HCT116 (cell line): Measurements from ENCODE around the gene PDHX. TPM values are rescaled to one million over a fixed set of nuclear protein-coding genes. Genes with fewer than 3 reads are reported as not detected.

Source experiments
- ATAC-seq: fragments of 200-7000 bp; cut with Tn5 transposase; 2 replicates; pipeline ENCODE4 v1.9.1; 2020; ENCODE audit warnings: mild to moderate bottlenecking, moderate library complexity
- BruUV-seq: library from RNA; stranded (reverse); fragments of 400-500 nt; replicated peaks from 2 replicates; lab custom pipeline; 2021; lab: Mats Ljungman, UMichigan
- CTCF ChIA-PET: fragments of 300-600 bp; sonication (Branson Sonifier 250); formaldehyde crosslinking; loops from one replicate; lab custom pipeline; 2021; ENCODE audit warnings: antibody characterized with exemption; lab: Charles Lee
- POLR2A ChIA-PET: fragments of 300-600, 350-600 bp; sonication (Branson Sonifier 250); formaldehyde crosslinking; loops from one replicate; lab custom pipeline; 2021; ENCODE audit warnings: antibody characterized with exemption; lab: Charles Lee
- RAD21 ChIA-PET, 2 experiments: fragments of 300-600 bp; sonication (Branson Sonifier 250); formaldehyde crosslinking; loops; one replicate each; lab custom pipeline; 2023; ENCODE audit warnings: low total read pairs in 2 of 2; ENCODE audit not compliant: uncharacterized antibody in 2 of 2, unreplicated experiment in 2 of 2, low non-redundant PET in 1 of 2; lab: Charles Lee
- DNase-seq: peaks from one replicate; pipeline ENCODE4 v3.0.0-alpha.2; 2010; ENCODE audit warnings: low read depth, low spot score
- H2AFZ ChIP-seq: fragments of 200-600 bp; shearing (Covaris generic), sonication (generic); 2 replicates; pipeline ENCODE4 v1.6.1; 2017; ENCODE audit warnings: low read depth, mixed run types, mixed read lengths, antibody characterized with exemption, low read length; ENCODE audit not compliant: poor library complexity, severe bottlenecking
- H3K27ac ChIP-seq: 2 replicates; pipeline ENCODE4 v1.5.1; 2012; ENCODE audit warnings: low read depth, low read length
- H3K27me3 ChIP-seq: fragments of 200-600 bp; sonication (generic); 2 replicates; pipeline ENCODE4 v1.6.1; 2016; ENCODE audit warnings: mixed run types, low read length, mixed read lengths; ENCODE audit not compliant: insufficient read depth
- H3K36me3 ChIP-seq, 2 experiments: fragments of 200-500 bp in 1 of 2; fragments of 200-600 bp in 1 of 2; sonication (Bioruptor generic) in 1 of 2; sonication (generic) in 1 of 2; 2 replicates each; pipeline versions ENCODE4 v1.5.1 to v1.6.1; 2014 to 2016; ENCODE audit warnings: low read length in 2 of 2, inconsistent platforms in 1 of 2, mixed read lengths in 1 of 2, mixed run types in 1 of 2; ENCODE audit not compliant: insufficient read depth in 2 of 2, control insufficient read depth in 1 of 2
- H3K4me1 ChIP-seq, 2 experiments: fragments of 200-600 bp in 1 of 2; sonication (generic) in 1 of 2; 2 replicates each; pipeline versions ENCODE4 v1.5.1 to v1.6.1; 2012 to 2017; ENCODE audit warnings: low read length in 2 of 2, inconsistent platforms in 1 of 2, mild to moderate bottlenecking in 1 of 2, mixed read lengths in 1 of 2, mixed run types in 1 of 2, moderate library complexity in 1 of 2; ENCODE audit not compliant: insufficient read depth in 2 of 2, control insufficient read depth in 1 of 2
- H3K4me2 ChIP-seq: fragments of 200-600 bp; sonication (generic); 2 replicates; pipeline ENCODE4 v1.6.1; 2017; ENCODE audit warnings: mixed run types, low read length, mixed read lengths
- H3K4me3 ChIP-seq, 2 experiments: fragments of 200-600 bp in 1 of 2; sonication (generic) in 1 of 2; replicated peaks in 1 of 2; 2 replicates each; pipeline ENCODE4 v1.5.1; 2011 to 2016; ENCODE audit warnings: low read length in 2 of 2, control low read depth in 1 of 2, low read depth in 1 of 2, mild to moderate bottlenecking in 1 of 2, mixed read lengths in 1 of 2, mixed run types in 1 of 2
- H3K79me2 ChIP-seq: fragments of 200-600 bp; sonication (generic); 2 replicates; pipeline ENCODE4 v1.6.1; 2017; ENCODE audit warnings: mild to moderate bottlenecking, mixed run types, low read length, moderate library complexity, mixed read lengths; ENCODE audit not compliant: insufficient read depth
- H3K9ac ChIP-seq: fragments of 200-600 bp; sonication (generic); 2 replicates; pipeline ENCODE4 v1.6.1; 2016; ENCODE audit warnings: low read length, mixed read lengths
- H3K9me2 ChIP-seq: fragments of 200-600 bp; sonication (generic), shearing (Covaris generic); 2 replicates; pipeline ENCODE4 v1.6.1; 2017; ENCODE audit warnings: mixed run types, mild to moderate bottlenecking, moderate library complexity; ENCODE audit not compliant: insufficient read depth
- H3K9me3 ChIP-seq, 2 experiments: fragments of 200-500 bp in 1 of 2; fragments of 200-600 bp in 1 of 2; sonication (Bioruptor generic) in 1 of 2; sonication (generic) in 1 of 2; 2 replicates each; pipeline ENCODE4 v1.6.1; 2014 to 2017; ENCODE audit warnings: low read length in 2 of 2, mixed read lengths in 2 of 2, inconsistent platforms in 1 of 2, low read depth in 1 of 2, mild to moderate bottlenecking in 1 of 2, mixed run types in 1 of 2, moderate library complexity in 1 of 2; ENCODE audit not compliant: control insufficient read depth in 1 of 2, insufficient read depth in 1 of 2
- H4K20me1 ChIP-seq: fragments of 200-600 bp; sonication (generic), shearing (Covaris generic); 2 replicates; pipeline ENCODE4 v1.6.1; 2017; ENCODE audit warnings: mixed run types, mild to moderate bottlenecking, moderate library complexity; ENCODE audit not compliant: insufficient read depth
- CEBPB ChIP-seq: IDR thresholded peaks from 2 replicates; pipeline ENCODE4 v1.6.1; 2012; ENCODE audit warnings: low read depth
- EGR1 ChIP-seq: IDR thresholded peaks from 2 replicates; pipeline ENCODE4 v1.6.1; 2012; ENCODE audit warnings: low read depth
- ELF1 ChIP-seq: IDR thresholded peaks from 2 replicates; pipeline ENCODE4 v1.6.1; 2012; ENCODE audit warnings: low read depth, borderline replicate concordance
- EZH2 ChIP-seq: fragments of 200-600 bp; sonication (generic); IDR thresholded peaks from 2 replicates; pipeline ENCODE4 v1.6.1; 2017; ENCODE audit warnings: antibody characterized with exemption, mixed run types
- EZH2phosphoT487 ChIP-seq: fragments of 200-600 bp; IDR thresholded peaks from 2 replicates; pipeline ENCODE4 v1.6.1; 2018; ENCODE audit warnings: antibody characterized with exemption, borderline replicate concordance
- FOSL1 ChIP-seq: IDR thresholded peaks from 2 replicates; pipeline ENCODE4 v1.6.1; 2012; ENCODE audit warnings: low read depth
- MAX ChIP-seq: IDR thresholded peaks from 2 replicates; pipeline ENCODE4 v1.6.1; 2012
- POLR2AphosphoS5 ChIP-seq: IDR thresholded peaks from 2 replicates; pipeline ENCODE4 v1.6.1; 2011; ENCODE audit warnings: mild to moderate bottlenecking, low read depth, low read length, moderate library complexity
- RAD21 ChIP-seq: IDR thresholded peaks from 2 replicates; pipeline ENCODE4 v1.6.1; 2012; ENCODE audit warnings: low read depth, mild to moderate bottlenecking
- REST ChIP-seq: IDR thresholded peaks from 2 replicates; pipeline ENCODE4 v1.6.1; 2012; ENCODE audit warnings: low read depth
- SIN3A ChIP-seq: IDR thresholded peaks from 2 replicates; pipeline ENCODE4 v1.6.1; 2012; ENCODE audit warnings: low read depth
- SP1 ChIP-seq: IDR thresholded peaks from 2 replicates; pipeline ENCODE4 v1.6.1; 2012; ENCODE audit warnings: low read depth
- SRF ChIP-seq: IDR thresholded peaks from 2 replicates; pipeline ENCODE4 v1.6.1; 2012; ENCODE audit warnings: low read depth
- TCF7L2 ChIP-seq: IDR thresholded peaks from 2 replicates; pipeline ENCODE4 v1.7.0; 2011; ENCODE audit warnings: borderline replicate concordance, inconsistent platforms; ENCODE audit not compliant: insufficient read depth, insufficient read length; ENCODE audit errors: extremely low read depth
- YY1 ChIP-seq: IDR thresholded peaks from 2 replicates; pipeline ENCODE4 v1.6.1; 2011; ENCODE audit warnings: low read length, low read depth, moderate library complexity, mild to moderate bottlenecking; ENCODE audit not compliant: insufficient replicate concordance; ENCODE audit errors: extremely low read depth
- ZBTB33 ChIP-seq: IDR thresholded peaks from 2 replicates; pipeline ENCODE4 v1.6.1; 2011; ENCODE audit warnings: mild to moderate bottlenecking, low read length, moderate library complexity; ENCODE audit not compliant: insufficient replicate concordance; ENCODE audit errors: extremely low read depth
- ZFX ChIP-seq: fragments of 450-650 bp; IDR thresholded peaks from 2 replicates; pipeline ENCODE4 v1.6.1; 2017
- ZNF274 ChIP-seq: fragments of 200-500 bp; sonication (Bioruptor generic); IDR thresholded peaks from 2 replicates; pipeline ENCODE4 v1.6.1; 2014; ENCODE audit warnings: mild to moderate bottlenecking, low read depth, low read length, inconsistent platforms
- intact Hi-C: fragments of 100-400 bp; cut with micrococcal nuclease; formaldehyde crosslinking; loops from 2 replicates; pipeline ENCODE4 v1.10.0; 2022
- total RNA-seq: library from RNA; stranded (reverse); gene quantifications from one replicate; pipeline ENCODE4 v1.2.1, GENCODE V29; 2021; ENCODE audit not compliant: unreplicated experiment

Gene PDHX
- total RNA-seq, 1 experiment from 2014 or later: 36.6 TPM

GRCh38 chr11:34972366-34972765 is 55.9 kb downstream of the PDHX start:
- BruUV-seq: no TSS peak
- ATAC-seq (no peak), DNase-seq (no peak)
- POLR2A ChIA-PET: no interaction called here
- H2AFZ ChIP-seq: no peak overlapping the region
- H3K9me3 ChIP-seq: no peaks in the 10 kb centered on the region
- no peaks in the 10 kb centered on the region for H3K27me3 ChIP-seq
- H4K20me1 ChIP-seq: no peaks in the 10 kb centered on the region
- no peak overlapping the region for H3K4me2 ChIP-seq
- no peak overlapping the region for H3K27ac ChIP-seq
- no peak overlapping the region for H3K9ac ChIP-seq
- H3K79me2 ChIP-seq: no peaks in the 10 kb centered on the region
- intact Hi-C loops: no loop called here
- peaks cover 0 to 5% of the 10 kb centered on the region in 2 experiments; a peak in 2 of 4 replicates for H3K36me3 ChIP-seq
- no peaks in the 10 kb centered on the region for H3K9me2 ChIP-seq
- TF ChIP-seq MAX (no peak), YY1 (no peak), EZH2phosphoT487 (no peak), ZNF274 (no peak), EZH2 (no peak), CEBPB (no peak), FOSL1 (no peak), RAD21 (no peak), EGR1 (no peak), POLR2AphosphoS5 (no peak), ZFX (no peak), SIN3A (no peak), SP1 (no peak), SRF (no peak), ELF1 (no peak), REST (no peak), ZBTB33 (no peak), TCF7L2 (no peak)
- TF ChIP-seq, all 23 proteins: peak for 0
- H3K4me1 ChIP-seq: peaks cover 10 to 27% of the 10 kb centered on the region in 2 experiments; a peak in 3 of 4 replicates
- ChIA-PET CTCF (no interaction called here), RAD21 (no interaction called here)
- no peak overlapping the region for H3K4me3 ChIP-seq
